Smooth muscle cell of the brain vasculature (primary cell): Measurements from ENCODE around the gene MAP2.
A peak's percentile ranks its signal among the peaks of the same experiment; 100 is the strongest.

ENCODE experiments used
- DNase-seq: peaks from one replicate; pipeline ENCODE4 v3.0.0-alpha.2; 2012; ENCODE audit warnings: low read depth, low spot score

The MAP2 gene

GRCh38 chr2:209702775-209703174 is 278.9 kb downstream of the MAP2 start:
- DNase-seq, result no peak

GRCh38 chr2:209713219-209713618 is 289.4 kb downstream of the MAP2 start:
- no peak for DNase-seq

- DNase-seq, result no peak
Observed at GRCh38 chr2:209719034-209719433, 295.2 kb downstream of the MAP2 start.

GRCh38 chr2:209721497-209721896 is 297.6 kb downstream of the MAP2 start:
- no peak for DNase-seq

- DNase-seq, result no peak
Observed at GRCh38 chr2:209726311-209726710, 302.5 kb downstream of the MAP2 start.

GRCh38 chr2:209727077-209727476 is 303.2 kb downstream of the MAP2 start:
- DNase-seq, result no peak

GRCh38 chr2:209734805-209735204 is 311.0 kb downstream of the MAP2 start:
- DNase-seq, result no peak

GRCh38 chr2:209741953-209742352 is 318.1 kb downstream of the MAP2 start:
- no peak for DNase-seq

- DNase-seq, result no peak
Observed at GRCh38 chr2:209753020-209753419, 329.2 kb downstream of the MAP2 start.

GRCh38 chr2:209757163-209757562 is 333.3 kb downstream of the MAP2 start:
- DNase-seq, result no peak

GRCh38 chr2:209761566-209761965 is 337.7 kb downstream of the MAP2 start:
- DNase-seq, result no peak

- no peak for DNase-seq
Observed at GRCh38 chr2:209762563-209762962, 338.7 kb downstream of the MAP2 start.

GRCh38 chr2:209763106-209763505 is 339.3 kb downstream of the MAP2 start:
- no peak for DNase-seq

GRCh38 chr2:209766613-209767012 is 342.8 kb downstream of the MAP2 start:
- DNase-seq, result no peak

GRCh38 chr2:209767316-209767715 is 343.5 kb downstream of the MAP2 start:
- DNase-seq, result no peak

GRCh38 chr2:209768557-209768956 is 344.7 kb downstream of the MAP2 start:
- DNase-seq, result no peak

GRCh38 chr2:209771474-209772289 is 347.8 kb downstream of the MAP2 start, which contains the start of gene UNC80:
UNC80 (plus strand) TSS chr2:209771832; CDS start chr2:209772073, 241 bp downstream.
- peak; percentile 29 for DNase-seq

GRCh38 chr2:209772290-209772685 is 348.4 kb downstream of the MAP2 start:
- DNase-seq, result no peak

GRCh38 chr2:209773377-209773776 is 349.5 kb downstream of the MAP2 start:
- no peak for DNase-seq
